B cell (primary cell): Measurements from ENCODE around the gene FAM117B. TPM values are rescaled to one million over a fixed set of nuclear protein-coding genes. Genes with fewer than 3 reads are reported as not detected.
"Not testable (repeated sequence)": the region's sequence is repeated elsewhere in the genome, so short reads cannot be mapped to it uniquely, and the experiment has no call there.

Experiments used
- ATAC-seq: fragments of 200-7000 bp; cut with Tn5 transposase; one replicate; pipeline ENCODE4 v1.10.0; 2021; ENCODE audit warnings: low read depth, mild to moderate bottlenecking, moderate number of reproducible peaks, moderate library complexity
- CTCF ChIA-PET: fragments of 350-600 bp; sonication (Branson Sonifier 250); formaldehyde crosslinking; loops from one replicate; lab custom pipeline; 2021; ENCODE audit warnings: antibody characterized with exemption, inconsistent platforms; lab: Charles Lee
- POLR2A ChIA-PET: fragments of 350-600 bp; sonication (Branson Sonifier 250); formaldehyde crosslinking; loops from one replicate; lab custom pipeline; 2021; ENCODE audit warnings: antibody characterized with exemption; lab: Charles Lee
- DNase-seq: peaks from one replicate; pipeline ENCODE4 v3.0.0; 2013
- H2AFZ ChIP-seq: 2 replicates; pipeline ENCODE4 v1.6.1; 2012; ENCODE audit warnings: mild to moderate bottlenecking, low read depth, low read length; ENCODE audit not compliant: insufficient read depth, poor library complexity, severe bottlenecking
- H3K27ac ChIP-seq, 2 donors: 1 replicate in 1 of 2; 2 replicates in 1 of 2; pipeline ENCODE4 v1.5.1; 2012 to 2013; ENCODE audit warnings: low read length in 2 of 2, mild to moderate bottlenecking in 2 of 2, moderate library complexity in 1 of 2
- H3K27me3 ChIP-seq, 4 experiments: fragments of 200-600 bp in 1 of 4; sonication (generic) in 1 of 4; replicated peaks in 1 of 4; 1 replicate in 2 of 4; 2 replicates in 2 of 4; pipeline versions ENCODE4 v1.6.1 to v1.7.0; 2013 to 2016; ENCODE audit warnings: low read length in 3 of 4, mild to moderate bottlenecking in 2 of 4, mixed read lengths in 1 of 4, moderate library complexity in 1 of 4; ENCODE audit not compliant: insufficient read depth in 4 of 4, control insufficient read depth in 3 of 4; ENCODE audit errors: control extremely low read depth in 1 of 4
- H3K36me3 ChIP-seq, 2 experiments: replicated peaks in 1 of 2; 1 replicate in 1 of 2; 2 replicates in 1 of 2; pipeline versions ENCODE4 v1.6.1 to v1.7.1; 2013; ENCODE audit warnings: low read length in 1 of 2; ENCODE audit not compliant: insufficient read depth in 2 of 2, control insufficient read depth in 1 of 2; ENCODE audit errors: control extremely low read depth in 1 of 2, extremely low read depth in 1 of 2
- H3K4me1 ChIP-seq, 2 donors: fragments of 200-600 bp in 1 of 2; sonication (generic) in 1 of 2; 1 replicate in 1 of 2; 2 replicates in 1 of 2; pipeline versions ENCODE4 v1.5.1 to v1.6.1; 2013 to 2017; ENCODE audit warnings: low read length in 2 of 2; ENCODE audit not compliant: control insufficient read depth in 2 of 2, insufficient read depth in 2 of 2
- H3K4me2 ChIP-seq: replicated peaks from 2 replicates; pipeline ENCODE3; 2012; ENCODE audit warnings: mild to moderate bottlenecking, low read depth, low read length; ENCODE audit not compliant: poor library complexity, severe bottlenecking
- H3K4me3 ChIP-seq, 5 experiments: fragments of 200-600 bp in 1 of 5; sonication (generic) in 1 of 5; 1 replicate in 3 of 5; 2 replicates in 2 of 5; pipeline versions ENCODE4 v1.5.1 to v1.7.0; 2011 to 2016; ENCODE audit warnings: low read length in 4 of 5, mild to moderate bottlenecking in 4 of 5, low read depth in 2 of 5, control low read depth in 1 of 5, moderate library complexity in 1 of 5; ENCODE audit not compliant: insufficient read depth in 1 of 5; ENCODE audit errors: control extremely low read depth in 1 of 5, extremely low read depth in 1 of 5
- H3K79me2 ChIP-seq: fragments of 200-600 bp; sonication (generic); one replicate; pipeline ENCODE4 v1.6.0; 2016; ENCODE audit warnings: low read length; ENCODE audit not compliant: control insufficient read depth, insufficient read depth
- H3K9ac ChIP-seq: fragments of 200-600 bp; sonication (generic); 2 replicates; pipeline ENCODE4 v1.6.1; 2017; ENCODE audit warnings: mild to moderate bottlenecking, low read length, moderate library complexity
- H3K9me3 ChIP-seq, 3 donors: one replicate each; pipeline versions ENCODE4 v1.6.1 to v1.7.1; 2013; ENCODE audit warnings: low read length in 2 of 3; ENCODE audit not compliant: control insufficient read depth in 2 of 3, insufficient read depth in 1 of 3; ENCODE audit errors: control extremely low read depth in 1 of 3
- H4K20me1 ChIP-seq: 2 replicates; pipeline ENCODE4 v1.6.0; 2012; ENCODE audit warnings: mild to moderate bottlenecking, low read length; ENCODE audit not compliant: insufficient read depth, control insufficient read depth, poor library complexity, severe bottlenecking
- H3K27ac Mint-ChIP-seq: one replicate; pipeline ENCODE4 v1.8.0; 2021; ENCODE audit warnings: mixed read lengths
- H3K27me3 Mint-ChIP-seq: one replicate; pipeline ENCODE4 v1.8.0; 2021; ENCODE audit warnings: mixed read lengths
- H3K4me1 Mint-ChIP-seq: one replicate; pipeline ENCODE4 v1.8.0; 2021; ENCODE audit warnings: mixed read lengths
- H3K4me3 Mint-ChIP-seq: one replicate; pipeline ENCODE4 v1.8.0; 2021; ENCODE audit warnings: mixed read lengths
- H3K9me3 Mint-ChIP-seq: one replicate; pipeline ENCODE4 v1.8.0; 2022; ENCODE audit warnings: mixed read lengths; ENCODE audit not compliant: insufficient read depth
- CTCF ChIP-seq: fragments of 200-600 bp; IDR thresholded peaks from one replicate; pipeline ENCODE4 v1.8.0; 2022; ENCODE audit warnings: antibody characterized with exemption, mild to moderate bottlenecking
- EZH2 ChIP-seq: IDR thresholded peaks from 2 replicates; pipeline ENCODE4 v1.6.1; 2012; ENCODE audit warnings: borderline replicate concordance, low read depth, mild to moderate bottlenecking, moderate library complexity, low read length; ENCODE audit not compliant: insufficient read depth, poor library complexity, severe bottlenecking
- WGBS: methylation state at CpG from one replicate; pipeline ENCODE4 v1.1.5; 2013; ENCODE audit warnings: missing lambda C conversion rate; ENCODE audit not compliant: insufficient coverage; 5-methylcytosine and 5-hydroxymethylcytosine counted together
- intact Hi-C: fragments of 100-400 bp; cut with micrococcal nuclease; formaldehyde crosslinking; loops from one replicate; pipeline ENCODE4 v1.10.0; 2022
- polyA plus RNA-seq: library from polyadenylated mRNA; depleted of rRNA; stranded (reverse); fragments of >200 nt; gene quantifications from 2 replicates; pipeline ENCODE4 v1.2.3, GENCODE V29; 2012
- total RNA-seq, 2 donors: library from RNA; stranded (reverse); fragments of 120-200 nt in 1 of 2; gene quantifications; 1 replicate in 1 of 2; 2 replicates in 1 of 2; pipeline versions ENCODE4 v1.2.3 to v1.2.4, GENCODE V29; 2013 to 2022

FAM117B gene
- total and polyA plus RNA-seq, 2 donors (not counting 1 experiment from before 2014, with no cell fraction given): 11.5 to 50.1 TPM

GRCh38 chr2:202790676-202791075 is 155.9 kb downstream of the FAM117B start:
- Mint-ChIP-seq H3K4me1 (no peaks in the 10 kb centered on the region), H3K27ac (no peak overlapping the region), H3K4me3 (no peak overlapping the region), H3K9me3 (no peaks in the 10 kb centered on the region), H3K27me3 (no peaks in the 10 kb centered on the region)
- Histone ChIP-seq H3K9ac (no peak overlapping the region), H3K4me3 (no peak overlapping the region), H3K4me1 (no peaks in the 10 kb centered on the region), H3K27ac (no peak overlapping the region), H3K4me2 (no peak overlapping the region), H3K79me2 (no peaks in the 10 kb centered on the region), H4K20me1 (no peaks in the 10 kb centered on the region), H2AFZ (no peak overlapping the region), H3K36me3 (peaks cover 5 to 38% of the 10 kb centered on the region in 2 experiments), H3K9me3 (no peaks in the 10 kb centered on the region), H3K27me3 (no peaks in the 10 kb centered on the region)
- WGBS: no CpG with 5 or more reads among the region's 2 CpGs
- ATAC-seq: no peak
- intact Hi-C loops: no loop called here
- POLR2A ChIA-PET: interaction anchor here (0.6 kb wide), 1 partner anchor 12 kb away, joined by 7 read pairs; no protein-coding TSS in a partner anchor
- no peak for DNase-seq
- CTCF ChIA-PET: interaction anchor here (1.6 kb wide), 1 partner anchor 202 kb away, joined by 4 read pairs; no protein-coding TSS in a partner anchor
- TF ChIP-seq EZH2 (no peak), CTCF (no peak)

GRCh38 chr2:202797944-202798343 is 163.2 kb downstream of the FAM117B start:
- no peak overlapping the region for H3K4me3 Mint-ChIP-seq
- H3K9me3 Mint-ChIP-seq: no peaks in the 10 kb centered on the region
- no peak overlapping the region for H3K4me2 ChIP-seq
- no peak overlapping the region for H3K27ac Mint-ChIP-seq
- H3K36me3 ChIP-seq: peaks cover 4 to 14% of the 10 kb centered on the region in 2 experiments
- H3K9me3 ChIP-seq: no peaks in the 10 kb centered on the region
- no peaks in the 10 kb centered on the region for H3K27me3 Mint-ChIP-seq
- ATAC-seq: no peak
- no peaks in the 10 kb centered on the region for H4K20me1 ChIP-seq
- no peaks in the 10 kb centered on the region for H3K4me1 Mint-ChIP-seq
- CTCF ChIA-PET: no interaction called here
- POLR2A ChIA-PET: no interaction called here
- no peak overlapping the region for H3K27ac ChIP-seq
- H3K4me1 ChIP-seq: no peaks in the 10 kb centered on the region
- no peak overlapping the region for H3K4me3 ChIP-seq
- no peaks in the 10 kb centered on the region for H3K79me2 ChIP-seq
- no peaks in the 10 kb centered on the region for H3K27me3 ChIP-seq
- TF ChIP-seq CTCF: no peak
- TF ChIP-seq EZH2: no peak
- H2AFZ ChIP-seq: no peak overlapping the region
- no peak for DNase-seq
- H3K9ac ChIP-seq: no peak overlapping the region
- intact Hi-C loops: no loop called here

- H3K9me3 ChIP-seq, H3K4me3 Mint-ChIP-seq, ATAC-seq, H3K4me1 Mint-ChIP-seq, H3K79me2 ChIP-seq, H2AFZ ChIP-seq, H3K27me3 Mint-ChIP-seq, H3K4me1 ChIP-seq, POLR2A ChIA-PET, H3K4me3 ChIP-seq, H3K27me3 ChIP-seq, H3K9me3 Mint-ChIP-seq, H4K20me1 ChIP-seq, H3K27ac Mint-ChIP-seq, H3K9ac ChIP-seq, DNase-seq, H3K27ac ChIP-seq, H3K4me2 ChIP-seq, intact Hi-C loops: not testable (repeated sequence)
- peaks cover 2 to 16% of the 10 kb centered on the region in 2 experiments for H3K36me3 ChIP-seq
- 100% methylated on average over 3 of the region's 9 CpGs for WGBS
- CTCF ChIA-PET: interaction anchor here (0.6 kb wide), 1 partner anchor 218 kb away, joined by 3 read pairs; no protein-coding TSS in a partner anchor
These were observed 171.1 kb downstream of the FAM117B start for GRCh38 chr2:202805911-202806310.
